DLD1 (cell line): ENCODE results near the gene STX11.

Experiments
- in situ Hi-C: cut with HindIII; loops from 2 replicates; pipeline ENCODE4 v1.10.0; 2017; ENCODE audit warnings: low sequenced_read_pairs

Gene STX11

GRCh38 chr6:144140867-144141266 is 9.4 kb upstream of the STX11 start:
- in situ Hi-C loops, result no loop called here

GRCh38 chr6:144141470-144141869 is 8.8 kb upstream of the STX11 start:
- in situ Hi-C loops, result no loop called here

GRCh38 chr6:144143106-144143505 is 7.2 kb upstream of the STX11 start:
- in situ Hi-C loops, result no loop called here

- in situ Hi-C loops, result no loop called here
These were observed 6.4 kb upstream of the STX11 start for GRCh38 chr6:144143878-144144277.

GRCh38 chr6:144144996-144145395 is 5.3 kb upstream of the STX11 start:
- in situ Hi-C loops, result no loop called here

GRCh38 chr6:144145541-144145940 is 4.8 kb upstream of the STX11 start:
- in situ Hi-C loops, result no loop called here

- in situ Hi-C loops, result no loop called here
These were observed 1.4 kb upstream of the STX11 start for GRCh38 chr6:144148886-144149285.

- in situ Hi-C loops, result no loop called here
These were observed 791 bp upstream of the STX11 start for GRCh38 chr6:144149558-144149893.

GRCh38 chr6:144150710-144151657 is 667 bp downstream of the STX11 start:
- in situ Hi-C loops, result no loop called here

- in situ Hi-C loops, result no loop called here
These were observed 2.1 kb downstream of the STX11 start for GRCh38 chr6:144152334-144152900.

- in situ Hi-C loops, result no loop called here
These were observed 2.9 kb downstream of the STX11 start for GRCh38 chr6:144153260-144153659.

- in situ Hi-C loops, result no loop called here
These were observed 3.7 kb downstream of the STX11 start for GRCh38 chr6:144153971-144154370.

GRCh38 chr6:144155529-144155928 is 5.2 kb downstream of the STX11 start:
- in situ Hi-C loops, result no loop called here

- in situ Hi-C loops, result no loop called here
These were observed 6.0 kb downstream of the STX11 start for GRCh38 chr6:144156338-144156737.

- in situ Hi-C loops, result no loop called here
These were observed 6.7 kb downstream of the STX11 start for GRCh38 chr6:144156991-144157390.

- in situ Hi-C loops, result no loop called here
These were observed 7.8 kb downstream of the STX11 start for GRCh38 chr6:144158133-144158532.

- in situ Hi-C loops, result no loop called here
These were observed 8.9 kb downstream of the STX11 start for GRCh38 chr6:144159223-144159622.

- in situ Hi-C loops, result no loop called here
These were observed 9.4 kb downstream of the STX11 start for GRCh38 chr6:144159742-144160141.

- in situ Hi-C loops, result no loop called here
These were observed 10.2 kb downstream of the STX11 start for GRCh38 chr6:144160431-144161005.

- in situ Hi-C loops, result no loop called here
These were observed 11.7 kb downstream of the STX11 start for GRCh38 chr6:144161975-144162374.

GRCh38 chr6:144162977-144163376 is 12.7 kb downstream of the STX11 start:
- in situ Hi-C loops, result no loop called here

- in situ Hi-C loops, result no loop called here
These were observed 15.5 kb downstream of the STX11 start for GRCh38 chr6:144165784-144166183.
